ENCODE results near the gene SLC26A6.

DNA sequence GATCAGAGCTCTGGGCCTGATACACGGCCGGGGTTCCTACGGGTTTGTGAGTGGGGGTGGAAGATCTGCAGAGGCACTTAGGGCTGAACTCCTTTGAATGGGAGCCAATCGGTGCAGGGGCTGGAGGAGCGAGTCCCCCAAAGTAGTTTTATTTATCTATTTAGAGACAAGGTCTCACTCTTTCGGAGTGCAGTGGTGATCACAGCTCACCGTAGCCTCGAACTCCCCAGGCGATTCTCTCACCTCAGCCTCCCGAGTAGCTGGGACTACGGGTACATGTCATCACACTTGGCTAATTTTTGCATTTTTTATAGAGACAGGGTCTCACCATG, 29.0 kb upstream of the SLC26A6 start:
- TF ChIP-seq, protein P1, sequence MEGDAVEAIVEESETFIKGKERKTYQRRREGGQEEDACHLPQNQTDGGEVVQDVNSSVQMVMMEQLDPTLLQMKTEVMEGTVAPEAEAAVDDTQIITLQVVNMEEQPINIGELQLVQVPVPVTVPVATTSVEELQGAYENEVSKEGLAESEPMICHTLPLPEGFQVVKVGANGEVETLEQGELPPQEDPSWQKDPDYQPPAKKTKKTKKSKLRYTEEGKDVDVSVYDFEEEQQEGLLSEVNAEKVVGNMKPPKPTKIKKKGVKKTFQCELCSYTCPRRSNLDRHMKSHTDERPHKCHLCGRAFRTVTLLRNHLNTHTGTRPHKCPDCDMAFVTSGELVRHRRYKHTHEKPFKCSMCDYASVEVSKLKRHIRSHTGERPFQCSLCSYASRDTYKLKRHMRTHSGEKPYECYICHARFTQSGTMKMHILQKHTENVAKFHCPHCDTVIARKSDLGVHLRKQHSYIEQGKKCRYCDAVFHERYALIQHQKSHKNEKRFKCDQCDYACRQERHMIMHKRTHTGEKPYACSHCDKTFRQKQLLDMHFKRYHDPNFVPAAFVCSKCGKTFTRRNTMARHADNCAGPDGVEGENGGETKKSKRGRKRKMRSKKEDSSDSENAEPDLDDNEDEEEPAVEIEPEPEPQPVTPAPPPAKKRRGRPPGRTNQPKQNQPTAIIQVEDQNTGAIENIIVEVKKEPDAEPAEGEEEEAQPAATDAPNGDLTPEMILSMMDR (IDR thresholded peaks at IDR 0.05): peak; percentile 39
- TF ChIP-seq EZH2 (IDR thresholded peaks at IDR 0.05; ENCODE audit: borderline replicate concordance, insufficient read depth, low read depth, low read length, poor library complexity, severe bottlenecking): no peak

Data from B cell (primary cell).